ENCODE measurements around the gene MCHR2.

Gene MCHR2

GRCh38 chr6:99933129-99933528 is 60.9 kb downstream of the MCHR2 start:
- no peak for DNase-seq
- Histone ChIP-seq H3K4me2 (ENCODE audit: low read depth, low read length) (no peak overlapping the region), H3K27ac (ENCODE audit: low read length) (no peak overlapping the region), H3K9ac (ENCODE audit: low read length) (no peak overlapping the region), H2AFZ (ENCODE audit: low read length) (no peak overlapping the region), H3K9me2 (replicated peaks; ENCODE audit: insufficient read depth, low read length) (no peaks in the 10 kb centered on the region), H3K36me3 (replicated peaks; ENCODE audit: insufficient read depth, low read length) (no peaks in the 10 kb centered on the region), H4K20me1 (ENCODE audit: insufficient read depth, low read length) (no peaks in the 10 kb centered on the region), H3K4me1 (ENCODE audit: low read length) (no peaks in the 10 kb centered on the region), H3K4me3 (ENCODE audit: low read length) (no peak overlapping the region), H3K9me3 (replicated peaks; ENCODE audit: insufficient read depth, low read length) (no peaks in the 10 kb centered on the region), H3F3A (ENCODE audit: insufficient read depth, low read length) (no peaks in the 10 kb centered on the region), H3K79me2 (ENCODE audit: low read length) (no peaks in the 10 kb centered on the region), H3K27me3 (replicated peaks; ENCODE audit: insufficient read depth, low read length) (no peaks in the 10 kb centered on the region)
- TF ChIP-seq EZH2 (optimal IDR thresholded peaks at IDR 0.05; ENCODE audit: low read depth, low read length) (no peak), EZH2phosphoT487 (IDR thresholded peaks at IDR 0.05; ENCODE audit: low read length) (no peak), CTCF (IDR thresholded peaks at IDR 0.05; ENCODE audit: low read length) (no peak)

GRCh38 chr6:99912657-99913056 is 81.4 kb downstream of the MCHR2 start:
- no peaks in the 10 kb centered on the region for H3K9me2 ChIP-seq (replicated peaks; ENCODE audit: insufficient read depth, low read length)
- H3F3A ChIP-seq (ENCODE audit: insufficient read depth, low read length), result no peaks in the 10 kb centered on the region
- H3K9ac ChIP-seq (ENCODE audit: low read length), result no peak overlapping the region
- H4K20me1 ChIP-seq (ENCODE audit: insufficient read depth, low read length), result no peaks in the 10 kb centered on the region
- no peaks in the 10 kb centered on the region for H3K27me3 ChIP-seq (replicated peaks; ENCODE audit: insufficient read depth, low read length)
- no peak for DNase-seq
- no peak overlapping the region for H3K4me2 ChIP-seq (ENCODE audit: low read depth, low read length)
- H3K4me1 ChIP-seq (ENCODE audit: low read length), result no peaks in the 10 kb centered on the region
- TF ChIP-seq EZH2phosphoT487 (IDR thresholded peaks at IDR 0.05; ENCODE audit: low read length) (no peak), EZH2 (optimal IDR thresholded peaks at IDR 0.05; ENCODE audit: low read depth, low read length) (no peak), CTCF (IDR thresholded peaks at IDR 0.05; ENCODE audit: low read length) (no peak)
- no peak overlapping the region for H2AFZ ChIP-seq (ENCODE audit: low read length)
- H3K4me3 ChIP-seq (ENCODE audit: low read length), result no peak overlapping the region
- H3K9me3 ChIP-seq (replicated peaks; ENCODE audit: insufficient read depth, low read length), result no peaks in the 10 kb centered on the region
- no peaks in the 10 kb centered on the region for H3K79me2 ChIP-seq (ENCODE audit: low read length)
- no peak overlapping the region for H3K27ac ChIP-seq (ENCODE audit: low read length)
- H3K36me3 ChIP-seq (replicated peaks; ENCODE audit: insufficient read depth, low read length), result no peaks in the 10 kb centered on the region

- H3K4me1 ChIP-seq (ENCODE audit: low read length), result no peaks in the 10 kb centered on the region
- no peaks in the 10 kb centered on the region for H4K20me1 ChIP-seq (ENCODE audit: insufficient read depth, low read length)
- no peaks in the 10 kb centered on the region for H3K9me3 ChIP-seq (replicated peaks; ENCODE audit: insufficient read depth, low read length)
- H3K79me2 ChIP-seq (ENCODE audit: low read length), result no peaks in the 10 kb centered on the region
- H3K4me3 ChIP-seq (ENCODE audit: low read length), result no peak overlapping the region
- H2AFZ ChIP-seq (ENCODE audit: low read length), result no peak overlapping the region
- no peak overlapping the region for H3K4me2 ChIP-seq (ENCODE audit: low read depth, low read length)
- no peaks in the 10 kb centered on the region for H3F3A ChIP-seq (ENCODE audit: insufficient read depth, low read length)
- no peak overlapping the region for H3K9ac ChIP-seq (ENCODE audit: low read length)
- peak; percentile 61 for DNase-seq
- no peak overlapping the region for H3K27ac ChIP-seq (ENCODE audit: low read length)
- H3K27me3 ChIP-seq (replicated peaks; ENCODE audit: insufficient read depth, low read length), result no peaks in the 10 kb centered on the region
- TF ChIP-seq EZH2 (optimal IDR thresholded peaks at IDR 0.05; ENCODE audit: low read depth, low read length) (no peak), EZH2phosphoT487 (IDR thresholded peaks at IDR 0.05; ENCODE audit: low read length) (no peak), CTCF (IDR thresholded peaks at IDR 0.05; ENCODE audit: low read length) (peak; percentile 70)
- H3K9me2 ChIP-seq (replicated peaks; ENCODE audit: insufficient read depth, low read length), result no peaks in the 10 kb centered on the region
- H3K36me3 ChIP-seq (replicated peaks; ENCODE audit: insufficient read depth, low read length), result no peaks in the 10 kb centered on the region
Observed at GRCh38 chr6:99905209-99906106, 88.6 kb downstream of the MCHR2 start.
